GM10847 (cell line): ENCODE results near the gene RINL.
A peak's percentile ranks its signal among the peaks of the same experiment; 100 is the strongest.

Source experiments
- POLR2A ChIP-seq: IDR thresholded peaks from 2 replicates; pipeline ENCODE4 v1.6.1; 2011; ENCODE audit not compliant: insufficient read length; ENCODE audit errors: extremely low read depth

RINL gene

GRCh38 chr19:38912600-38913514, 34.8 kb upstream of the RINL start:
- TF ChIP-seq POLR2A, result no peak

- no peak for TF ChIP-seq POLR2A
Observed at GRCh38 chr19:38911388-38912001, 33.4 kb upstream of the RINL start.

- no peak for TF ChIP-seq POLR2A
Observed at GRCh38 chr19:38910488-38910887, 32.4 kb upstream of the RINL start.

GRCh38 chr19:38908911-38909310, 30.8 kb upstream of the RINL start:
- TF ChIP-seq POLR2A, result no peak

GRCh38 chr19:38907670-38908069, 29.6 kb upstream of the RINL start:
- no peak for TF ChIP-seq POLR2A

- no peak for TF ChIP-seq POLR2A
Observed at GRCh38 chr19:38907227-38907626, 29.2 kb upstream of the RINL start.

- no peak for TF ChIP-seq POLR2A
Observed at GRCh38 chr19:38905620-38906019, 27.5 kb upstream of the RINL start.

GRCh38 chr19:38904581-38905539, 26.8 kb upstream of the RINL start:
- TF ChIP-seq POLR2A, result no peak

- TF ChIP-seq POLR2A, result no peak
Observed at GRCh38 chr19:38901683-38902082, 23.6 kb upstream of the RINL start.

GRCh38 chr19:38900743-38901190, 22.7 kb upstream of the RINL start:
- TF ChIP-seq POLR2A, result no peak

- TF ChIP-seq POLR2A, result no peak
Observed at GRCh38 chr19:38900202-38900629, 22.1 kb upstream of the RINL start.

GRCh38 chr19:38899447-38900201, 21.5 kb upstream of the RINL start, which contains the start of the genes NFKBIB and SIRT2:
Gene NFKBIB (plus strand): TSS chr19:38899969. CDS start chr19:38900033, 64 bp downstream.
Gene SIRT2 (minus strand): TSS chr19:38899618. CDS start chr19:38899521, 97 bp downstream.
- TF ChIP-seq POLR2A, result peak; percentile 58

- TF ChIP-seq POLR2A, result no peak
Observed at GRCh38 chr19:38898788-38899446, 20.8 kb upstream of the RINL start.

GRCh38 chr19:38894968-38895367, 16.9 kb upstream of the RINL start:
- no peak for TF ChIP-seq POLR2A
